Activated T-cell treated with anti-CD3 and anti-CD28 coated beads for 4 hours (primary cell): ENCODE measurements around the gene CFAP52.
"Not testable (repeated sequence)": the region's sequence is repeated elsewhere in the genome, so short reads cannot be mapped to it uniquely, and the experiment has no call there.

ENCODE experiments used
- DNase-seq: peaks from one replicate; pipeline ENCODE4 v3.0.0-alpha.2; 2020

Gene CFAP52

GRCh38 chr17:9576521-9577372 lies at the start of gene CFAP52:
Gene CFAP52 (plus strand): TSS chr17:9576642. CDS start chr17:9576696, 54 bp downstream.
- DNase-seq, result peak; percentile 72

GRCh38 chr17:9527788-9528187 lies 48.7 kb upstream of the CFAP52 start:
- DNase-seq, result no peak

GRCh38 chr17:9529033-9529700 lies 47.3 kb upstream of the CFAP52 start:
- no peak for DNase-seq

GRCh38 chr17:9531034-9531433 lies 45.4 kb upstream of the CFAP52 start:
- no peak for DNase-seq

GRCh38 chr17:9532715-9533114 lies 43.7 kb upstream of the CFAP52 start:
- no peak for DNase-seq

GRCh38 chr17:9533441-9533840 lies 43.0 kb upstream of the CFAP52 start:
- no peak for DNase-seq

GRCh38 chr17:9536061-9536460 lies 40.4 kb upstream of the CFAP52 start:
- DNase-seq, result no peak

- no peak for DNase-seq
Measured at GRCh38 chr17:9537177-9537776, 39.2 kb upstream of the CFAP52 start.

GRCh38 chr17:9538626-9539025 lies 37.8 kb upstream of the CFAP52 start:
- no peak for DNase-seq

GRCh38 chr17:9541718-9542117 lies 34.7 kb upstream of the CFAP52 start:
- no peak for DNase-seq

GRCh38 chr17:9544221-9544620 lies 32.2 kb upstream of the CFAP52 start:
- DNase-seq, result no peak

- no peak for DNase-seq
Measured at GRCh38 chr17:9549215-9549614, 27.2 kb upstream of the CFAP52 start.

- DNase-seq, result no peak
Measured at GRCh38 chr17:9553181-9553580, 23.3 kb upstream of the CFAP52 start.

- no peak for DNase-seq
Measured at GRCh38 chr17:9553596-9553995, 22.8 kb upstream of the CFAP52 start.

GRCh38 chr17:9554715-9555114 lies 21.7 kb upstream of the CFAP52 start:
- not testable (repeated sequence) for DNase-seq

- no peak for DNase-seq
Measured at GRCh38 chr17:9557161-9557755, 19.2 kb upstream of the CFAP52 start.

GRCh38 chr17:9557857-9558256 lies 18.6 kb upstream of the CFAP52 start:
- no peak for DNase-seq

GRCh38 chr17:9564104-9564503 lies 12.3 kb upstream of the CFAP52 start:
- DNase-seq, result no peak

GRCh38 chr17:9566067-9566466 lies 10.4 kb upstream of the CFAP52 start:
- no peak for DNase-seq

GRCh38 chr17:9566739-9567138 lies 9.7 kb upstream of the CFAP52 start:
- DNase-seq, result not testable (repeated sequence)

- no peak for DNase-seq
Measured at GRCh38 chr17:9568004-9568403, 8.4 kb upstream of the CFAP52 start.

GRCh38 chr17:9568957-9569588 lies 7.4 kb upstream of the CFAP52 start:
- DNase-seq, result no peak

- DNase-seq, result no peak
Measured at GRCh38 chr17:9571201-9571600, 5.2 kb upstream of the CFAP52 start.
